ENCODE results near the gene PSMC5. TPM values are rescaled to one million over a fixed set of nuclear protein-coding genes. Genes with fewer than 3 reads are reported as not detected.

The PSMC5 gene
- total and polyA plus RNA-seq, 2 experiments from 2014 or later, result 93.1 to 199 TPM

GRCh38 chr17:63831505-63831904 lies 4.3 kb downstream of the PSMC5 start:
- Mint-ChIP-seq H3K27ac (no peak overlapping the region), H3K27me3 (ENCODE audit: insufficient read depth, low read depth, poor library complexity) (peaks cover 30% of the 10 kb centered on the region), H3K36me3 (ENCODE audit: low read depth) (peaks cover 95% of the 10 kb centered on the region), H3K9me3 (no peaks in the 10 kb centered on the region), H3K4me1 (peaks cover 13% of the 10 kb centered on the region), H3K4me3 (no peak overlapping the region)
- peaks cover 20% of the 10 kb centered on the region for H4K20me1 ChIP-seq (replicated peaks; ENCODE audit: insufficient read depth)
- H2AFZ ChIP-seq, result no peak overlapping the region
- ATAC-seq, result no peak
- H3K27me3 ChIP-seq (ENCODE audit: insufficient read depth), result no peaks in the 10 kb centered on the region
- peaks cover 41% of the 10 kb centered on the region for H3K36me3 ChIP-seq (ENCODE audit: insufficient read depth)
- H3K4me3 ChIP-seq, result no peak overlapping the region
- H3K79me2 ChIP-seq (replicated peaks; ENCODE audit: insufficient read depth), result peaks cover 24% of the 10 kb centered on the region
- peaks cover 13% of the 10 kb centered on the region; the same call in 1 of the 2 replicates for H3F3A ChIP-seq (replicated peaks; ENCODE audit: low read depth)
- no peaks in the 10 kb centered on the region; the same call in 1 of the 2 replicates for H3K4me1 ChIP-seq (ENCODE audit: insufficient read depth)
- H3K27ac ChIP-seq (ENCODE audit: low read depth), result no peak overlapping the region
- TF ChIP-seq EZH2phosphoT487 (IDR thresholded peaks at IDR 0.05; ENCODE audit: unreplicated experiment) (no peak), ZNF462 (CRISPR knock-in tag; IDR thresholded peaks at IDR 0.05) (no peak), POLR2AphosphoS5 (IDR thresholded peaks at IDR 0.05; ENCODE audit: low read depth) (no peak), ETS1 (IDR thresholded peaks at IDR 0.05) (no peak)
- DNase-seq (ENCODE audit: low spot score), result no peak
- H3K9me2 ChIP-seq (ENCODE audit: insufficient read depth), result no peaks in the 10 kb centered on the region
- H3K4me2 ChIP-seq, result no peak overlapping the region

- H3K4me3 Mint-ChIP-seq, result no peak overlapping the region
- no peaks in the 10 kb centered on the region for H3K9me3 Mint-ChIP-seq
- DNase-seq (ENCODE audit: low spot score), result no peak
- H3K27me3 Mint-ChIP-seq (ENCODE audit: insufficient read depth, low read depth, poor library complexity), result peaks cover 27% of the 10 kb centered on the region
- peaks cover 20% of the 10 kb centered on the region for H4K20me1 ChIP-seq (replicated peaks; ENCODE audit: insufficient read depth)
- peaks cover 26% of the 10 kb centered on the region for H3K79me2 ChIP-seq (replicated peaks; ENCODE audit: insufficient read depth)
- H3K4me1 ChIP-seq (ENCODE audit: insufficient read depth), result no peaks in the 10 kb centered on the region; the same call in 1 of the 2 replicates
- H3K9me2 ChIP-seq (ENCODE audit: insufficient read depth), result no peaks in the 10 kb centered on the region
- peaks cover 13% of the 10 kb centered on the region for H3K4me1 Mint-ChIP-seq
- peaks cover 41% of the 10 kb centered on the region for H3K36me3 ChIP-seq (ENCODE audit: insufficient read depth)
- H2AFZ ChIP-seq, result no peak overlapping the region
- H3F3A ChIP-seq (replicated peaks; ENCODE audit: low read depth), result peaks cover 13% of the 10 kb centered on the region; the same call in 1 of the 2 replicates
- no peak overlapping the region for H3K4me2 ChIP-seq
- ATAC-seq, result no peak
- peaks cover 95% of the 10 kb centered on the region for H3K36me3 Mint-ChIP-seq (ENCODE audit: low read depth)
- H3K27ac ChIP-seq (ENCODE audit: low read depth), result no peak overlapping the region
- no peaks in the 10 kb centered on the region for H3K27me3 ChIP-seq (ENCODE audit: insufficient read depth)
- no peak overlapping the region for H3K4me3 ChIP-seq
- H3K27ac Mint-ChIP-seq, result peak overlapping the region; percentile 70
- TF ChIP-seq ZNF462 (CRISPR knock-in tag; IDR thresholded peaks at IDR 0.05), result no peak
These were observed 4.8 kb downstream of the PSMC5 start for GRCh38 chr17:63832014-63832413.
